Tibial nerve (tissue), 4 donors: ENCODE data around the gene SLC45A2.

ENCODE experiments used
- CTCF ChIP-seq, 5 experiments: fragments of 200-600 bp in 3 of 5; fragments of 450-650 bp in 2 of 5; sonication (generic) in 3 of 5; IDR thresholded peaks; one replicate each; pipeline ENCODE4 v1.5.1; 2016 to 2019; ENCODE audit warnings: antibody characterized with exemption in 5 of 5, mild to moderate bottlenecking in 3 of 5, moderate library complexity in 2 of 5
- EP300 ChIP-seq, 2 donors: sonication (generic); formaldehyde crosslinking; IDR thresholded peaks; one replicate each; pipeline ENCODE4 v1.6.1; 2017; ENCODE audit warnings: antibody characterized with exemption in 2 of 2, mild to moderate bottlenecking in 1 of 2
- POLR2A ChIP-seq, 2 donors: fragments of 450-650 bp; IDR thresholded peaks; one replicate each; pipeline ENCODE4 v1.6.1; 2017; ENCODE audit warnings: antibody characterized with exemption in 2 of 2, mild to moderate bottlenecking in 2 of 2, moderate library complexity in 2 of 2

- TF ChIP-seq CTCF (IDR thresholded peaks at IDR 0.05) = no peak
- TF ChIP-seq POLR2A (IDR thresholded peaks at IDR 0.05) = no peak
- no peak for TF ChIP-seq EP300 (IDR thresholded peaks at IDR 0.05)
Observed at GRCh38 chr5:33903118-33903517, 81.4 kb downstream of the SLC45A2 start.
